ENCODE results near the gene CDK1.

The CDK1 gene

GRCh38 chr10:60810437-60811182 is 32.3 kb downstream of the CDK1 start:
- H3K4me3 ChIP-seq (ENCODE audit: low read depth, low read length, poor library complexity, severe bottlenecking): no peak overlapping the region
- no peak overlapping the region for H3K27ac ChIP-seq (ENCODE audit: low read depth, low read length, poor library complexity, severe bottlenecking)
- no peaks in the 10 kb centered on the region for H3K27me3 ChIP-seq (ENCODE audit: insufficient read depth, low read length)
- no peaks in the 10 kb centered on the region for H3K79me2 ChIP-seq (ENCODE audit: insufficient read depth, low read length)
- H2AFZ ChIP-seq (ENCODE audit: low read length): no peak overlapping the region
- H3K36me3 ChIP-seq (ENCODE audit: insufficient read depth, low read length): no peaks in the 10 kb centered on the region
- no peaks in the 10 kb centered on the region for H3K4me1 ChIP-seq (ENCODE audit: insufficient read depth, low read length, severe bottlenecking)
- no peaks in the 10 kb centered on the region for H3K9me2 ChIP-seq (ENCODE audit: low read depth, low read length)
- no peak overlapping the region for H3K9ac ChIP-seq (ENCODE audit: low read length)
- no peak overlapping the region for H3K4me2 ChIP-seq (ENCODE audit: low read length)
- no peaks in the 10 kb centered on the region for H3K9me3 ChIP-seq (ENCODE audit: low read length)
- H4K20me1 ChIP-seq (ENCODE audit: insufficient read depth, low read length): no peaks in the 10 kb centered on the region
- no peaks in the 10 kb centered on the region for H3F3A ChIP-seq (ENCODE audit: insufficient read depth, low read length)
- TF ChIP-seq CTCF (IDR thresholded peaks at IDR 0.05; ENCODE audit: low read length): no peak
- no peak for TF ChIP-seq EZH2 (IDR thresholded peaks at IDR 0.05; ENCODE audit: borderline replicate concordance, low read length)

- no peak overlapping the region for H3K4me2 ChIP-seq (ENCODE audit: low read length)
- no peak overlapping the region for H3K4me3 ChIP-seq (ENCODE audit: low read depth, low read length, poor library complexity, severe bottlenecking)
- H3K36me3 ChIP-seq (ENCODE audit: insufficient read depth, low read length): no peaks in the 10 kb centered on the region
- H3K4me1 ChIP-seq (ENCODE audit: insufficient read depth, low read length, severe bottlenecking): no peaks in the 10 kb centered on the region
- no peaks in the 10 kb centered on the region for H4K20me1 ChIP-seq (ENCODE audit: insufficient read depth, low read length)
- no peak overlapping the region for H3K9ac ChIP-seq (ENCODE audit: low read length)
- TF ChIP-seq EZH2 (IDR thresholded peaks at IDR 0.05; ENCODE audit: borderline replicate concordance, low read length) (no peak), CTCF (IDR thresholded peaks at IDR 0.05; ENCODE audit: low read length) (peak; percentile 83)
- H3K27me3 ChIP-seq (ENCODE audit: insufficient read depth, low read length): no peaks in the 10 kb centered on the region
- H3F3A ChIP-seq (ENCODE audit: insufficient read depth, low read length): no peaks in the 10 kb centered on the region
- H3K27ac ChIP-seq (ENCODE audit: low read depth, low read length, poor library complexity, severe bottlenecking): no peak overlapping the region
- H3K9me3 ChIP-seq (ENCODE audit: low read length): no peaks in the 10 kb centered on the region
- no peaks in the 10 kb centered on the region for H3K79me2 ChIP-seq (ENCODE audit: insufficient read depth, low read length)
- H3K9me2 ChIP-seq (ENCODE audit: low read depth, low read length): no peaks in the 10 kb centered on the region
- no peak overlapping the region for H2AFZ ChIP-seq (ENCODE audit: low read length)
These were observed 38.5 kb downstream of the CDK1 start for GRCh38 chr10:60816628-60817397.

GRCh38 chr10:60817398-60817805 is 39.1 kb downstream of the CDK1 start:
- H3K9ac ChIP-seq (ENCODE audit: low read length): no peak overlapping the region
- H3K36me3 ChIP-seq (ENCODE audit: insufficient read depth, low read length): no peaks in the 10 kb centered on the region
- no peaks in the 10 kb centered on the region for H3K79me2 ChIP-seq (ENCODE audit: insufficient read depth, low read length)
- no peaks in the 10 kb centered on the region for H3F3A ChIP-seq (ENCODE audit: insufficient read depth, low read length)
- H3K27ac ChIP-seq (ENCODE audit: low read depth, low read length, poor library complexity, severe bottlenecking): no peak overlapping the region
- H3K4me2 ChIP-seq (ENCODE audit: low read length): no peak overlapping the region
- H2AFZ ChIP-seq (ENCODE audit: low read length): no peak overlapping the region
- no peaks in the 10 kb centered on the region for H3K4me1 ChIP-seq (ENCODE audit: insufficient read depth, low read length, severe bottlenecking)
- TF ChIP-seq EZH2 (IDR thresholded peaks at IDR 0.05; ENCODE audit: borderline replicate concordance, low read length) (no peak), CTCF (IDR thresholded peaks at IDR 0.05; ENCODE audit: low read length) (no peak)
- no peaks in the 10 kb centered on the region for H3K9me3 ChIP-seq (ENCODE audit: low read length)
- no peaks in the 10 kb centered on the region for H4K20me1 ChIP-seq (ENCODE audit: insufficient read depth, low read length)
- no peaks in the 10 kb centered on the region for H3K9me2 ChIP-seq (ENCODE audit: low read depth, low read length)
- H3K4me3 ChIP-seq (ENCODE audit: low read depth, low read length, poor library complexity, severe bottlenecking): no peak overlapping the region
- no peaks in the 10 kb centered on the region for H3K27me3 ChIP-seq (ENCODE audit: insufficient read depth, low read length)
